ENCODE measurements around the gene TUBD1. TPM values are rescaled to one million over a fixed set of nuclear protein-coding genes. Genes with fewer than 3 reads are reported as not detected.
"Not testable (repeated sequence)": the region's sequence is repeated elsewhere in the genome, so short reads cannot be mapped to it uniquely, and the experiment has no call there.

Gene TUBD1
- polyA plus RNA-seq, 4 donors = 18.5 to 25.0 (median 21.1) TPM

DNA sequence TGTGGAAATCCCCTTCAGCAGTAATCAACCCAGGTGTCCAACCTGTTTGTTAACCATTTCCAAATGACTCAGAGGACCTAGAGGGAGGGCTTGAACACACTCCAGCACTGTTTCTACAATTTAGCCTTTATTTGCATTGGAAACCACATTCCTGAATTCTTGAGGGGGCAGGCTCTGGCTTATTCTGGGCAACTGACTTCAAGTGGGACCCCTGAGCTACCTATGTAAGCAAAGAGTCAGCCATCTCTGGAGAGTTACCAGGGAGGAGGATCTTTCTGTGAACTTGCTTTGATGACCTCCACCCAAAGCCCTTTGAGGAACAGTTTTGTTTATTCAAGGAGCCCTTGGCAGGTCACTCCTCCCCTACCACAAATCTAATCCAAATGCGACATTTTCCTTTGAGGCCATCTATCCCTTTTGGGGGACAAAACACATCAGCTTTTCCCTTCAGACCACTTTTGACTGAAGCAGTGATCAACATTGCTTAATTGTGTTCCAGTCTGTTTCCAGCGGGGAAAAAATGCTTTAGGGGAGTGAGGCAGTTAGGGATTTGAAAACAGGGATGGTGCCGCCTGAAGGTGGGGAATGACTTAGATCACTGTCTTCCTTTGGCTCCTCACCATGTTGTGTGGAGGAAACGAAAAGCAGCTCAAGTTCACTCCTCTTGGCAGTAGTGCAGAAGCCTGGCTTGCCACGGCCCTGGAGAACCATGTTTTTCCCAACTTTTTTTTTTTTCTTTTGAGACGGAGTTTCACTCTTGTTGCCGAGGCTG lies 46.2 kb downstream of the TUBD1 start:
- no peak for DNase-seq (ENCODE audit: low read depth in 4 of 4, low spot score in 3 of 4)

DNA sequence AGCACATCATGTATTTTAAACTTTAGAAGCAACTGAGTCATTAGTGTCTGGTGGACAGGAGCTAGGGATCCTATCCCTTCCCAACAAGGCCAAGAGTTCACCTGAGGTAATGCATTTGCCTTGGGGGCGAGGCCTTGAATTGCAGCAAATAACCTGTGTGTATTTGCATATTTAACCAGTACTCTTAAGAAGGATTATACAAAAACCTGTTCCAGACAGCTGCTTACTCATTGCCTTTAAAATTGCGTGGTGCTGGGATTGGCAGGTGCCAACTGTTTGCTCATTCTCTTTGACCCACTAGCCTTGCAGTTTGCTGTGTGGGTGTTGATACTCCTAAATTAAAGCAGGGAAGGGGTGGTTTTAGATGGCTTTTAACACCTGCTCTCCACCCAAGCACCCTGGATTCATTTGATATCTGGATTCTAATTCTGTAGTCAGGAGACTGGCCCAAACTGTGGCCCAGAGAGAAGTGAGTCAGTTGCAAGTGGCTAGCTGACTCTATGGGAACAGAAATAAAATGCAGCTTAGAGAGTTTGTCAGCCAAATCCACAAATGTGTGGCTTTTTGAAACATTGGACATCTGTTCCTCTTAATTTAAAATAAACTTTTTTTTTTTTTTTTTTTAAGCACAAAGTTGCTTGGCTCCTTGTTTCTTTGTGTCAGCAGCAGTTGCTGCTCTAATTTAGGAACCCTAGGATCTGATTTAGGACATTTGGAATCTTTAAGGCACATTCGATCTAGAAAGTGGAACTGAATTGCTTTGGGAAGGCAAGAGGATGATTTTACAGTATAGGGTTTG lies 46.9 kb downstream of the TUBD1 start:
- DNase-seq (ENCODE audit: low read depth in 4 of 4, low spot score in 3 of 4) = no peak

DNA sequence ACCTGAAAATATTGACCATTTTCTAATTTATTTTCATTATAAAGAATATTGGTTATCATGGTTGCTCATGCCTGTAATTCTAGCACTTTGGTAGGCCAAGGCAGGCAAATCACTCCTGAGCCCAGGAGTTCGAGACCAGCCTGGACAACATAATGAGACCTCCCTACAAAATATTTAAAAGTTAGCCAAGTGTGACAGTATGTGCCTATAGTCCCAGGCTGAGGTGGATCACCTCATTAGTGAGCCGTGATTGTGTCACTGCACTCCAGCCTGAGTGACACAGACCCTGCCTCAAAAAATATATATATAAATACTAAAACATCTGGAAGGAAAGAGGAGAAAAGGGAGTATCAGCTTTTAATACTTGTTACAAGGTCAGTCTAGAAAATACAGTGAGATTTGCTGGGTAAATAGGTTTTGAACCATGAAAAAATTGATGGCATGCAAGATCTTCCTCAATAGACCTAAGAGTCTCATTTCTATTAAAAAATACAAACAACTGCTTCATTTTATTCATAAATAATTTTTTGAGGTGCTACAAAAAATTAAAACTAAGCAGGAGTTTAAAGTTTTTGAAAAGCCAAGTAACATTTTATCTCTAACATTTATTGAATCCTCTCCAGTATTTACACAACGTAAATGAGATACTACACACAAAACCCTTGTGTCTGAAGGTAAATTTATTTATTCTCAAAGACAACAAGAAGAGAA lies 47.7 kb downstream of the TUBD1 start:
- no peak for DNase-seq (ENCODE audit: low read depth in 4 of 4, low spot score in 3 of 4)

DNA sequence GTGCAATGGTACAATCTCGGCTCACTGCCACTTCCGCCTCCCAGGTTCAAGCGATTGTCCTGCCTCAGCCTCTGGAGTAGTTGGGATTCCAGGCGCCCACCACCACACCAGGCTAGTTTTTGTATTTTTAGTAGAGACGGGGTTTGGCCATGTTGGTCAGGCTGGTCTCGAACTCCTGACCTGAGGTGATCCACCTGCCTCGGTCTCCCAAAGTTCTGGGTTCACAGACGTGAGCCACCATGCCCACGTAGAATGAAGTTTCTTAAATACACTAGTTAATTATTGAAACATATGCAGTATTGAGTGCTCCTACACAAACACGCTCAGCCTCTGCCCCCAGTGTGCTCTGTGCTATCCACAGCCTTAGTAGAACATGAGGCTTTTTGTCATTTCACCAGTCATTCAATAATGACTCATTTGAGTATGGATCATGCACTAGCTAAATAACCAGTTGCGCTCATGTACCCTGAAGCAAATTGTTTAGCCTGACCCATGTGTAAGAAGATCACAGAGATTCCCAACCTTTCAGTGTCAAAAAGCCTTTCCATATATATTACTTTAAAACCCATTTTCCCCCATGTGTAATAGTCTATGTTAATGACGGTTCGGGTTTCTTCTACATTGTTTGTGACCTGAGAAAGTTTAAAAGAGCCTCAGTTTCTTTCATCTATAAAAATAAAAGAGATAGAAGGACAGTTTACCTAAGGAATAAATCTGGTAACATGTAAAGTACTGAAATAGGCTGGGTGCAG lies 49.7 kb downstream of the TUBD1 start:
- DNase-seq (ENCODE audit: low read depth in 4 of 4, low spot score in 3 of 4) = no peak

DNA sequence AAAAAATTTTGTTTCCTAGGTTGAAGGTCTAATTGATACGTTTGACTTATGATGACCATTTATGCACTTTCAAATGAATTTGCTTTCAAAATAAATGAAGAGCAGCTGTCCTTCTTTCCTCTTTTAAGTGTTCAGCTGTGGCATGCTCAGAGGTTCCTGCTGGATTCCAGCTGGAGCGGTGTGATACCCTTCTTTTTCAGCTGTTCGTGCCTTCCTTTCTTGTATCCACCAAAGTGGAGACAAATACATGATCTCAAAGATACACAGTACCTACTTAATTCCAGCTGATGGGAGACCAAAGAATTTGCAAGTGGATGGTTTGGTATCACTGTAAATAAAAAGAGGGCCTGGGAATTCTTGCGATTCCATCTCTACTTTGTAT lies 50.9 kb downstream of the TUBD1 start:
- not testable (repeated sequence) for DNase-seq (ENCODE audit: low read depth in 4 of 4, low spot score in 3 of 4)

DNA sequence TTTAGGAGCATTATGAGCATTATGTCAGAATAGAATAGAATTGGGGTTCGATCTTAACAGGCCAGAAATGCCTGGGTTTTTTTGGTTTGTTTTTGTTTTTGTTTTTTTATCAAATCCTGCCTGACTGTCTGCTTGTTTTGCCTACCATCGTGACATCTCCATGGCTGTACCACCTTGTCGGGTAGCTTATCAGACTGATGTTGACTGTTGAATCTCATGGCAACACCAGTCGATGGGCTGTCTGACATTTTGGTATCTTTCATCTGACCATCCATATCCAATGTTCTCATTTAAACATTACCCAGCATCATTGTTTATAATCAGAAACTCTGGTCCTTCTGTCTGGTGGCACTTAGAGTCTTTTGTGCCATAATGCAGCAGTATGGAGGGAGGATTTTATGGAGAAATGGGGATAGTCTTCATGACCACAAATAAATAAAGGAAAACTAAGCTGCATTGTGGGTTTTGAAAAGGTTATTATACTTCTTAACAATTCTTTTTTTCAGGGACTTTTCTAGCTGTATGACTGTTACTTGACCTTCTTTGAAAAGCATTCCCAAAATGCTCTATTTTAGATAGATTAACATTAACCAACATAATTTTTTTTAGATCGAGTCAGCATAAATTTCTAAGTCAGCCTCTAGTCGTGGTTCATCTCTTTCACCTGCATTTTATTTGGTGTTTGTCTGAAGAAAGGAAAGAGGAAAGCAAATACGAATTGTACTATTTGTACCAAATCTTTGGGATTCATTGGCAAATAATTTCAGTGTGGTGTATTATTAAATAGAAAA lies 51.5 kb downstream of the TUBD1 start:
- DNase-seq (ENCODE audit: low read depth in 4 of 4, low spot score in 3 of 4) = not testable (repeated sequence)

DNA sequence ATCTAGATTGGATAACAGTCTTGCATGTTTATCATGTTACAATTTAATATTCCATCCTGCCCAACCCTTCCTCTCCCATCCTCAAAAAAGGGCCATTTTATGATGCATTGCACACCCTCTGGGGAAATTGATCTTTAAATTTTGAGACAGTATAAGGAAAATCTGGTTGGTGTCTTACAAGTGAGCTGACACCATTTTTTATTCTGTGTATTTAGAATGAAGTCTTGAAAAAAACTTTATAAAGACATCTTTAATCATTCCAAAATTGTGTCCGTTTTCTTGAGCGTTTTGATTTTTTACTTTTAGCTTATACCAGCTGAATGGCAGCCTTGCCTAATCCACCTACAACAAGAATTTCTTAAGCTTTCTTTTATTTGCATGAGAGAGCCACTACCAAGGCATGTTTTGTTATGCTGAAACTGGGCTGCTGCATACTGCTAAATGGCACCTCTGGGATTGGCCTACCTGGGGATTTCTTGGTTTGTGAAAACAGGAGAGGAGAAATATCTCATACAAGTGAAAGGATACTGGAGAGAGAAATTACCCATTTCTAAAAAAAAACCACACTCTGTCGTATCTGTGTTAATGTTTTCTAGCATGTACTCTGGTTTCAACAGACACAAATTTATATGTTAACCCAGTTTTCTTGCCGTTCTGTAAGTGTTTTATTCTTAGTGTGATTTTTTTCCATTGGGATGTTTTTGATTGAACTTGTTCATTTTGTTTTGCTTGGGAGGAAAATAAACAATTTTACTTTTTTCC lies 52.2 kb downstream of the TUBD1 start:
- DNase-seq (ENCODE audit: low read depth in 4 of 4, low spot score in 3 of 4) = no peak

DNA sequence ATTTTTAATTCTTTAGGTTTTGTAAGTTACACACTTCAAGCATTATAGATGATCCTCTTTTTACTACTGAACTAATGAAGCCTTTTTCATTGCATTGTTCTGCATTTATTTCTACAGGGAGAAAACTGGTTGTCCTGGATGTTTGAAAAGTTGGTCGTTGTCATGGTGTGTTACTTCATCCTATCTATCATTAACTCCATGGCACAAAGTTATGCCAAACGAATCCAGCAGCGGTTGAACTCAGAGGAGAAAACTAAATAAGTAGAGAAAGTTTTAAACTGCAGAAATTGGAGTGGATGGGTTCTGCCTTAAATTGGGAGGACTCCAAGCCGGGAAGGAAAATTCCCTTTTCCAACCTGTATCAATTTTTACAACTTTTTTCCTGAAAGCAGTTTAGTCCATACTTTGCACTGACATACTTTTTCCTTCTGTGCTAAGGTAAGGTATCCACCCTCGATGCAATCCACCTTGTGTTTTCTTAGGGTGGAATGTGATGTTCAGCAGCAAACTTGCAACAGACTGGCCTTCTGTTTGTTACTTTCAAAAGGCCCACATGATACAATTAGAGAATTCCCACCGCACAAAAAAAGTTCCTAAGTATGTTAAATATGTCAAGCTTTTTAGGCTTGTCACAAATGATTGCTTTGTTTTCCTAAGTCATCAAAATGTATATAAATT lies 53.0 kb downstream of the TUBD1 start:
- no peak for DNase-seq (ENCODE audit: low read depth in 4 of 4, low spot score in 3 of 4)

DNA sequence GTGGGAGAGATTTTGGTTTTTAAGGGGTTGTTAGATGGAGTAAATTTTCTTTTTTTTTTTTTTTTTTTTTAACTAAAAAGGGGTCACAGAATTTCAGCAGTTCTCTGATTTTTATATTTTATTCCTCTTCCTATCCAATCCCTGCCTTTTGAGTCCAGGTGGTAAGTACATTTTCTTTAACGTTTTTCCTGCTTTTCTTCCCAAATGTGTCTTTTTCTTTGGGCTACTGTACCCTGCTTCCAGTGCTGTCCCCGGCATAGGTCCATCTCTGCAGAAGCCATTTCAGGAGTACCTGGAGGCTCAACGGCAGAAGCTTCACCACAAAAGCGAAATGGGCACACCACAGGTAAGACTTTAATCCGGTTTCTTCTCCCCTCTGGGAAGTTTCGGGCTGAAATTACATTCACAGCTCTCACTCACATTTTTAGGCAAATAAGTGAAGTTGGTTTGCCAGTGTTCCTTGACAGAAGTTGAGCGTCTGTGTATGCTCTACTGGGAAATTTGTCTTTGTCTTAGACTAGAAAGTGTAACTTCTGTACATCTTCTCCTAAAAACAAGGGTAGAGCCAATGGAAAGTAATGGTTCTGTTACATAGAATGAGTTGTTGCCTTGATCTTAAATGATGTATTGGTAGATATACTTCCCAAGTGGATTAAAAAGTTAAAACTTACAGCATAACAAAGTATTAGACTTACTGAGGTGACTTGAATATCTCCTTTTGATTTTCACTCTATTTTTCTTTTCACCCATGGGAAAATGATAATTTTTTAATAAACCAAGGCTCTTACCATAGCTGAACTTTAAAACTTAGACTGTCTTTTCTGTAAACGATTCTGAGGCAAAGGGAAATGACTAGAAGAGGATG lies 54.5 kb downstream of the TUBD1 start:
- DNase-seq (ENCODE audit: low read depth in 4 of 4, low spot score in 3 of 4) = no peak

DNA sequence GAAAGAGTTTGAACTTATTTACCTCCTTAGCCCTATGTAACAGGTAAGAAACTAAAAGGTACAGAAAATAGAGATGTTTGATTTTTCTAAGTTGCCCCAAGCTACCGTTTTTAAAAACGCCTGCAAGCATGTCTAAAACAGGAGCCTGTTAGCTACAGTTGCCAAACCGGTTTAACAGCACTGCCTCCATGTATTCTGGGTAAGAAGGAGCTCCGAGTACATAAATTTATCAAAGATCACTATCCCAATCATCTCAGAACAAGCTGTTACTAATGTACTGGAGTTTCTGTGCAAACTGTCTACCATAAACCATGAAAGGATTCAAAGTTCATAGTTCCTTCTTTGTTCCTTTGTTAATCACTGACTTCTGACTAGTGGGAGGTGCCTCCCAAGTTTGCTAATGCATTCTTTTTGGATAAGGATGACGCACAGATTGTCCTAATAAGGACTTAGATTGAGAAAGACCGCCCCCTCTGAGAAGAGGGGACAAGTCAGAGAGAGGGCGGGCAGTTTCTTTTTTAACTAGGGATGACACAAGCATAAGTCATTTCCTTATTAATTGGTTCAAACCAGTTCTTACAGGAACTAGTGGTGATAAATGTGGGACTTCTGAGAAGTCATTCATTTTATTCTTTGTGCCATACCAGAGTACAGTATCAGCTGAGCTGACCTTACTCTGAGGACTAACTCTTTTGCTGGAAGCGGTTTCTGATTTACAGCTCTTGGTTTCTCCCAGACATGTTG lies 55.3 kb downstream of the TUBD1 start:
- peak; percentile 75 to 91 (median 89) for DNase-seq (ENCODE audit: low read depth in 4 of 4, low spot score in 3 of 4)

DNA sequence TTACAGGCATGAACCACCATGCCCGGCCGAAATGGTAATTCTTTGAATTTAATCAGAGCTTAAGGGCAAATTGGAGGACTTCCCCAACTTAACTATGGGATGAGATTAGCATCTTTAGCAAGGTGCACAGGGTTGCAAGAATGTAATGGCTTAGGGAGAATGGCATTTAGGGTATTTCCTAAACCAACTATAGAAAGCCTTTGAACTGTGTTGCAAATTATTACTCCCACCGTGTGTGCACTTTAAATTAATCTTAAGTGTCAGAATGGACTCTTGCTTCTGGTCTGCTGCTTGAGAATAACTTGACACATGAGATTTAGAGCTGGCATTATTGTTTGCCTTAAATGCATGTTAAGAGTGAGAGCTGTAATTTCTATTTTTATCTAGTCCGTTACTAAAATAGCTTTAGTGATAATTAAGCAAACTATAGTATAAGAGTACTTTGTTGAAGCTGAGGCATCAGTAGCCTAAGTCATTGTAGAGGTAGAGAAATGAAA lies 59.8 kb downstream of the TUBD1 start:
- no peak for DNase-seq (ENCODE audit: low read depth in 4 of 4, low spot score in 3 of 4)

DNA sequence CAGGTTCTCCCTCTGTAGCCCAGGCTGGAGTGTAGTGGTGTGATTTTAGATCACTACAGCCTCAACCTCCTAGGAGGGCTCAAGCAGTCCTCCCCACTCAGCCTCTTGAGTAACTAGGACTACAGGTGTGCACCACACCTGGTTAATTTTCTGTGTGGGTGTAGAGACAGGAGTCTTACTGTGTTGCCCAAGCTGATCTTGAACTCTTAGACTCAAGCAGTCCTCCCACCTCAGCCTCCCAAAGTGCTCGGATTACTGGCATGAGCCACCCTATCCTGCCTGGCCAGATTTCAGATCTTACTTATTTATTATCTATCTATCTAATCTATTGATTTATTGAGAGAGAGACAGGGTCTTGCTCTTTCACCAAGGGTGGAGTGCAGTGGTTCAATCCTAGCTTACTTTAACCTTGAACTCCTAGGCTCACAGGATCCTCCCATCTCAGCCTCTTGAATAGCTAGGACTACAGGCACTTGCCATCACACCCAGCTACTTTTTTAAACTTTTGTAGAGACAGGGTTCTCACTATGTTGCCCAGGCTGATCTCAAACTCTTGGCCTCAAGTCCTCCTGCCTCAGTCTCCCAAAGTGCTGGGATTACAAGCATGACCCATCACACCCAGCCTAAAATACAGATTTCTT lies 61.8 kb downstream of the TUBD1 start:
- DNase-seq (ENCODE audit: low read depth in 4 of 4, low spot score in 3 of 4) = no peak

DNA sequence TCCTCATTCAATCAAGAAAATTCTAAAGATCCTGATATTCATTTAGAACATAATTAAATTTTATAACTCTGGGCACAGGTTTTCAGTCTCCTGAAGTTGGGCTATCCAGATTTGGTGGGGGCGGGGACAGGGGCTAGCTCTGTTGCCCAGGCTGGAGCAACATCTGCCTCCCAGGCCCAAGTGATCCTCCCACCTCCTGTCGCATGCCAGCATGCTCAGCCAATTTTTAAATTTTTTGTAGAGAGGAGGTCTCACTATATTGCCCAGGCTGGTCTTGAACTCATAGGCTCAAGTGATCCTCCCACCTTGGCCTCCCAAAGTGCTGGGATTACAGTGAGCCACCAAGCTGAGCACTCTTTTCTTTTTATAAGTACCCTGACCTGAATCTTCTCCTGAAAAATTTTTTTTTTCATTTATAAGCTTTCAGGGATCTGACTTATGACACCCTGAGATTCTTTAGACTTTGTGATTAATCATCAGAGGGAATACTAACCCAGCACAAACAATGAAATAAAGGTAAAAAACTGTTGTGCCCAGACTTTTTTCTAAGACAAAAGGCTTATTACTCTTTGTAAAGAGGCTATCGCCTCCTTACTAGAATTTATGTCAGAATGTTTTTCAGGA lies 62.6 kb downstream of the TUBD1 start:
- no peak for DNase-seq (ENCODE audit: low read depth in 4 of 4, low spot score in 3 of 4)

DNA sequence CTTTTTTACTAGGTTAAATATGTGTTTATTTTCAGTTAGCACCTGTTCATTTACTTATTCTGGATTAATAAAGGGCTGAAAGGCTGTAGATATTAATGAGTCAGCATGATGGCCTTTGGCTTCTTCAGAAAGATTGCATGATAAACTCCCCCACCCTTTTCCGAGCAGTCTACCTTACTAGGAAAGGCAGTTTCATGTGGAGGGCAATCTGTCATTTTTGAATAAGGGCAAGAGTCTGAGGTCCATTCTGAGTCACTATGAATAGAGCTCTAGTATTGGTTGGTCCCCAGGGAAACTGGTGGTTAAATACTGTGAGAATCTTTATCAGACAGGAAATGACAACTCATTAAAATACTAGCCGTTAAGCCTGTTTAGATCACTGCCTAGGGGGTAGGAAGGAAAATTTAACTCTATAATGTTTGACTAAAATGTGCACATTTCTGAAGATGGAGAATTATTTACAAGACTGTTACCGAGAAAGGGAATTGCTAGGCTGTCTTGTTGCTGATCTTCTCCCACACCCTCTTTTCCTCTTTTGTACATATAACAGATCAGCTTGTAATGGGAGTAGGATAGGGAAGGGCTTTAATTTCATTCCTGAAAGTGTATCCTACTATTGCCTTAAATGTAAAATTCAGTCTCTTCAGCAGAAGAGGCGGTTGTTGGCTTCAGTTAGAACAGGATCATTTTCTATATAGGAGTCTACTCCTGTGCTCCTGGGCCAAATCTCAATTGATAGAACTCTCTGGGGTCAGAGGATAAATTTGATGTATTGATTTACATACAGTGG lies 63.3 kb downstream of the TUBD1 start:
- no peak for DNase-seq (ENCODE audit: low read depth in 4 of 4, low spot score in 3 of 4)

DNA sequence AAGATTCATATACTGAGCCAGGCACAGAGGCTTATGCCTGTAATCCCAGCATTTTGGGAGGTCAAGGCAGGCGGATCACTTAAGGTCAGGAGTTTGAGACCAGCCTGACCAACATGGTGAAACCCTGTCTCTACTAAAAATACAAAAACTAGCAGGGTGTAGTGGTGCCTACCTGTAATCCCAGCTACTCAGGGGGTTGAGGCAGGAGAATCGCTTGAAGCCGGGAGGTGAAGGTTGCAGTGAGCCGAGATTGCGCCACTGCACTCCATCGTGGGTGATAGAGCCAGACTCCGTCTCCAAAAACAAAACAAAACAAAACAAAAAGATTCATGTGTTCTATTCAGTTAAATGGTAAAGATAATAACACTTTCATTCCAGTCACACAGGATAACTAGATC lies 63.9 kb downstream of the TUBD1 start:
- not testable (repeated sequence) for DNase-seq (ENCODE audit: low read depth in 4 of 4, low spot score in 3 of 4)
